K562 (cell line): ENCODE data around the gene CREB3L1. TPM values are rescaled to one million over a fixed set of nuclear protein-coding genes. Genes with fewer than 3 reads are reported as not detected.
A peak's percentile ranks its signal among the peaks of the same experiment; 100 is the strongest.

Source experiments
- ARID1B ChIP-seq: fragments of 450-650 bp; IDR thresholded peaks from 2 replicates; pipeline ENCODE4 v1.6.1; 2016; ENCODE audit warnings: antibody characterized with exemption, mild to moderate bottlenecking, inconsistent platforms
- BMI1 ChIP-seq: fragments of 150-350 bp; IDR thresholded peaks from 2 replicates; pipeline ENCODE4 v1.6.1; 2014; ENCODE audit warnings: low read length
- DPF2 ChIP-seq: fragments of 450-650 bp; IDR thresholded peaks from 2 replicates; pipeline ENCODE4 v1.6.1; 2016
- HDAC3 ChIP-seq: fragments of 450-650 bp; IDR thresholded peaks from 2 replicates; pipeline ENCODE4 v1.6.1; 2018; ENCODE audit warnings: borderline replicate concordance, mild to moderate bottlenecking, moderate library complexity; ENCODE audit not compliant: partially characterized antibody
- MAZ ChIP-seq, 2 experiments: fragments of 450-650 bp in 1 of 2; sonication (generic) in 1 of 2; formaldehyde crosslinking; IDR thresholded peaks in 1 of 2; conservative IDR thresholded peaks in 1 of 2; 2 replicates each; pipeline versions ENCODE4 v1.4.0 to v1.5.0; 2020; ENCODE audit warnings: mild to moderate bottlenecking in 1 of 2, missing genetic modification reagents in 1 of 2
- RBFOX2 ChIP-seq: fragments of 200-400 bp; formaldehyde crosslinking; IDR thresholded peaks from 2 replicates; pipeline ENCODE4 v1.6.1; 2017; ENCODE audit warnings: low read depth, mild to moderate bottlenecking, low read length, moderate library complexity
- SIN3A ChIP-seq, 2 experiments: fragments of 150-350 bp in 1 of 2; IDR thresholded peaks; 2 replicates each; pipeline ENCODE4 v1.6.1; 2011 to 2016; ENCODE audit warnings: borderline replicate concordance in 2 of 2, low read depth in 2 of 2, low read length in 2 of 2, mild to moderate bottlenecking in 2 of 2, moderate library complexity in 2 of 2; ENCODE audit not compliant: control insufficient read depth in 1 of 2
- YY1 ChIP-seq, 3 experiments: IDR thresholded peaks; 2 replicates each; pipeline ENCODE4 v1.6.1; 2011; ENCODE audit warnings: low read length in 2 of 3, mild to moderate bottlenecking in 2 of 3, moderate library complexity in 2 of 3, borderline replicate concordance in 1 of 3, control low read depth in 1 of 3, low read depth in 1 of 3; ENCODE audit not compliant: insufficient read depth in 3 of 3, insufficient replicate concordance in 2 of 3, control insufficient read depth in 1 of 3, insufficient read length in 1 of 3; ENCODE audit errors: extremely low read depth in 1 of 3
- ZNF57 ChIP-seq: fragments of 450-650 bp; formaldehyde crosslinking; IDR thresholded peaks from 2 replicates; pipeline ENCODE4 v1.4.0; 2020; ENCODE audit warnings: mild to moderate bottlenecking, moderate library complexity
- ZNF583 ChIP-seq: fragments of 250-450 bp; sonication (Bioruptor Pico); IDR thresholded peaks from 2 replicates; pipeline ENCODE4 v1.4.0; 2020
- polyA plus RNA-seq, 8 experiments: library from polyadenylated mRNA; depleted of rRNA in 4 of 8; stranded (reverse) in 5 of 8; unstranded in 3 of 8; fragments of >200 nt; fragmentation: Nextera tagmentation in 2 of 8; fragmentation: Illumina TruSeq in 1 of 8; extraction: Ambion mirVana in 2 of 8; extraction: Trizol in 1 of 8; gene quantifications; 2 replicates each; pipeline versions ENCODE4 v1.2.1 to v1.2.3, GENCODE V29; 2011 to 2014; ENCODE audit warnings: inconsistent platforms in 1 of 8, missing spikeins in 1 of 8
- total RNA-seq, 7 experiments: library from RNA; depleted of rRNA in 6 of 7; stranded (reverse); fragments of >200 nt in 6 of 7; fragmentation: Illumina TruSeq in 2 of 7; extraction: Trizol in 2 of 7; gene quantifications; 2 replicates each; pipeline versions ENCODE4 v1.2.1 to v1.2.3, GENCODE V29; 2011 to 2021; ENCODE audit warnings: low replicate concordance in 1 of 7
- TF ChIP-seq, protein P1 (sequence below), 2 experiments: fragments of 450-650 bp; formaldehyde crosslinking in 1 of 2; IDR thresholded peaks; 2 replicates each; pipeline versions ENCODE4 v1.4.0 to v1.6.1; 2014 to 2020; ENCODE audit warnings: mild to moderate bottlenecking in 2 of 2, borderline replicate concordance in 1 of 2, low read depth in 1 of 2
- TF ChIP-seq, protein P2 (sequence below), 3 experiments: fragments of 200-800 bp in 1 of 3; sonication (Bioruptor generic) in 1 of 3; sonication (generic) in 1 of 3; formaldehyde crosslinking in 1 of 3; IDR thresholded peaks; 2 replicates each; pipeline versions ENCODE4 v1.6.1 to v1.8.0; 2016 to 2022; ENCODE audit warnings: mild to moderate bottlenecking in 2 of 3, missing compliant biosample characterization in 2 of 3, missing genetic modification characterization in 2 of 3, missing genetic modification reagents in 1 of 3
- TF ChIP-seq, protein P3 (sequence below): fragments of 450-650 bp; IDR thresholded peaks from 2 replicates; pipeline ENCODE4 v1.6.1; 2017; ENCODE audit warnings: antibody characterized with exemption

Gene CREB3L1
- total and polyA plus RNA-seq, 9 of the 15 experiments (the other 6 are each of a cell fraction or from before 2014, with no cell fraction given) = 1.2 to 27.6 (median 3.7) TPM

- TF ChIP-seq, protein P1, sequence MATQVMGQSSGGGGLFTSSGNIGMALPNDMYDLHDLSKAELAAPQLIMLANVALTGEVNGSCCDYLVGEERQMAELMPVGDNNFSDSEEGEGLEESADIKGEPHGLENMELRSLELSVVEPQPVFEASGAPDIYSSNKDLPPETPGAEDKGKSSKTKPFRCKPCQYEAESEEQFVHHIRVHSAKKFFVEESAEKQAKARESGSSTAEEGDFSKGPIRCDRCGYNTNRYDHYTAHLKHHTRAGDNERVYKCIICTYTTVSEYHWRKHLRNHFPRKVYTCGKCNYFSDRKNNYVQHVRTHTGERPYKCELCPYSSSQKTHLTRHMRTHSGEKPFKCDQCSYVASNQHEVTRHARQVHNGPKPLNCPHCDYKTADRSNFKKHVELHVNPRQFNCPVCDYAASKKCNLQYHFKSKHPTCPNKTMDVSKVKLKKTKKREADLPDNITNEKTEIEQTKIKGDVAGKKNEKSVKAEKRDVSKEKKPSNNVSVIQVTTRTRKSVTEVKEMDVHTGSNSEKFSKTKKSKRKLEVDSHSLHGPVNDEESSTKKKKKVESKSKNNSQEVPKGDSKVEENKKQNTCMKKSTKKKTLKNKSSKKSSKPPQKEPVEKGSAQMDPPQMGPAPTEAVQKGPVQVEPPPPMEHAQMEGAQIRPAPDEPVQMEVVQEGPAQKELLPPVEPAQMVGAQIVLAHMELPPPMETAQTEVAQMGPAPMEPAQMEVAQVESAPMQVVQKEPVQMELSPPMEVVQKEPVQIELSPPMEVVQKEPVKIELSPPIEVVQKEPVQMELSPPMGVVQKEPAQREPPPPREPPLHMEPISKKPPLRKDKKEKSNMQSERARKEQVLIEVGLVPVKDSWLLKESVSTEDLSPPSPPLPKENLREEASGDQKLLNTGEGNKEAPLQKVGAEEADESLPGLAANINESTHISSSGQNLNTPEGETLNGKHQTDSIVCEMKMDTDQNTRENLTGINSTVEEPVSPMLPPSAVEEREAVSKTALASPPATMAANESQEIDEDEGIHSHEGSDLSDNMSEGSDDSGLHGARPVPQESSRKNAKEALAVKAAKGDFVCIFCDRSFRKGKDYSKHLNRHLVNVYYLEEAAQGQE (IDR thresholded peaks at IDR 0.05; ENCODE audit: borderline replicate concordance) = peak; percentile 59; the same call in 1 of the 2 replicates
- TF ChIP-seq, protein P1 (CRISPR knock-in tag; IDR thresholded peaks at IDR 0.05; ENCODE audit: low read depth) = no peak
- no peak for TF ChIP-seq DPF2
- TF ChIP-seq ZNF57 (CRISPR knock-in tag) = no peak
- TF ChIP-seq, protein P2, sequence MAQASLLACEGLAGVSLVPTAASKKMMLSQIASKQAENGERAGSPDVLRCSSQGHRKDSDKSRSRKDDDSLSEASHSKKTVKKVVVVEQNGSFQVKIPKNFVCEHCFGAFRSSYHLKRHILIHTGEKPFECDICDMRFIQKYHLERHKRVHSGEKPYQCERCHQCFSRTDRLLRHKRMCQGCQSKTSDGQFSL (CRISPR knock-in tag; IDR thresholded peaks at IDR 0.05) = peak; percentile 89
- TF ChIP-seq, protein P2 (tag; IDR thresholded peaks at IDR 0.05) = peak in 1 of 2 experiments; percentile 59; a peak in 2 of 4 replicates
- TF ChIP-seq, protein P3, sequence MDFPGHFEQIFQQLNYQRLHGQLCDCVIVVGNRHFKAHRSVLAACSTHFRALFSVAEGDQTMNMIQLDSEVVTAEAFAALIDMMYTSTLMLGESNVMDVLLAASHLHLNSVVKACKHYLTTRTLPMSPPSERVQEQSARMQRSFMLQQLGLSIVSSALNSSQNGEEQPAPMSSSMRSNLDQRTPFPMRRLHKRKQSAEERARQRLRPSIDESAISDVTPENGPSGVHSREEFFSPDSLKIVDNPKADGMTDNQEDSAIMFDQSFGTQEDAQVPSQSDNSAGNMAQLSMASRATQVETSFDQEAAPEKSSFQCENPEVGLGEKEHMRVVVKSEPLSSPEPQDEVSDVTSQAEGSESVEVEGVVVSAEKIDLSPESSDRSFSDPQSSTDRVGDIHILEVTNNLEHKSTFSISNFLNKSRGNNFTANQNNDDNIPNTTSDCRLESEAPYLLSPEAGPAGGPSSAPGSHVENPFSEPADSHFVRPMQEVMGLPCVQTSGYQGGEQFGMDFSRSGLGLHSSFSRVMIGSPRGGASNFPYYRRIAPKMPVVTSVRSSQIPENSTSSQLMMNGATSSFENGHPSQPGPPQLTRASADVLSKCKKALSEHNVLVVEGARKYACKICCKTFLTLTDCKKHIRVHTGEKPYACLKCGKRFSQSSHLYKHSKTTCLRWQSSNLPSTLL = no peak
- no peak for TF ChIP-seq SIN3A (IDR thresholded peaks at IDR 0.05; ENCODE audit: borderline replicate concordance in 2 of 2, control insufficient read depth in 1 of 2, low read depth in 2 of 2, low read length in 2 of 2)
- peak in 1 of 2 experiments; percentile 30; a peak in 1 of 4 replicates for TF ChIP-seq MAZ (CRISPR knock-in tag; conservative IDR thresholded peaks at IDR 0.05 in 1 of 2, IDR thresholded peaks at IDR 0.05 in 1 of 2)
- no peak for TF ChIP-seq ZNF583
- TF ChIP-seq BMI1 = no peak
- TF ChIP-seq ARID1B = 0 out of 2 replicates have a peak, but pooled peaks have one; percentile 17
- TF ChIP-seq HDAC3 = no peak
- TF ChIP-seq RBFOX2 = 0 out of 2 replicates have a peak, but pooled peaks have one; percentile 24
- TF ChIP-seq YY1 (IDR thresholded peaks at IDR 0.05; ENCODE audit: borderline replicate concordance in 1 of 3, control insufficient read depth in 1 of 3, extremely low read depth in 1 of 3, insufficient read depth in 3 of 3, insufficient read length in 1 of 3, insufficient replicate concordance in 2 of 3, low read depth in 1 of 3, low read length in 2 of 3) = peak in 1 of 3 experiments; percentile 31
Observed at GRCh38 chr11:46345131-46345597, 67.7 kb downstream of the CREB3L1 start (continued).
